Measurements from ENCODE around the gene CAMLG.

CAMLG gene

GRCh38 chr5:134784241-134784920 lies 46.0 kb downstream of the CAMLG start:
- DNase-seq (ENCODE audit: low read depth), result peak; percentile 14

- peak; percentile 43 for DNase-seq (ENCODE audit: low read depth)
Observed at GRCh38 chr5:134784946-134785620, 46.7 kb downstream of the CAMLG start.

GRCh38 chr5:134787692-134788091 lies 49.3 kb downstream of the CAMLG start:
- no peak for DNase-seq (ENCODE audit: low read depth)

GRCh38 chr5:134791580-134791979 lies 53.2 kb downstream of the CAMLG start:
- no peak for DNase-seq (ENCODE audit: low read depth)

- DNase-seq (ENCODE audit: low read depth), result no peak
Observed at GRCh38 chr5:134792286-134792685, 53.9 kb downstream of the CAMLG start.

- DNase-seq (ENCODE audit: low read depth), result no peak
Observed at GRCh38 chr5:134793111-134793510, 54.8 kb downstream of the CAMLG start.

- peak; percentile 46 for DNase-seq (ENCODE audit: low read depth)
Observed at GRCh38 chr5:134794082-134794481, 55.7 kb downstream of the CAMLG start.

- DNase-seq (ENCODE audit: low read depth), result no peak
Observed at GRCh38 chr5:134794819-134795218, 56.5 kb downstream of the CAMLG start.

GRCh38 chr5:134798468-134798867 lies 60.1 kb downstream of the CAMLG start:
- no peak for DNase-seq (ENCODE audit: low read depth)
